Stimulated activated CD4-positive, alpha-beta T cell treated with anti-CD3 and anti-CD28 coated beads, TNF-alpha, amount 100 ng/mL, for 48 hours (primary cell): ENCODE data around the gene FYCO1.

Source experiments
- DNase-seq, 3 donors: peaks; one replicate each; pipeline ENCODE4 v3.0.0-alpha.2; 2020; ENCODE audit warnings: low read depth in 3 of 3

The FYCO1 gene

DNA sequence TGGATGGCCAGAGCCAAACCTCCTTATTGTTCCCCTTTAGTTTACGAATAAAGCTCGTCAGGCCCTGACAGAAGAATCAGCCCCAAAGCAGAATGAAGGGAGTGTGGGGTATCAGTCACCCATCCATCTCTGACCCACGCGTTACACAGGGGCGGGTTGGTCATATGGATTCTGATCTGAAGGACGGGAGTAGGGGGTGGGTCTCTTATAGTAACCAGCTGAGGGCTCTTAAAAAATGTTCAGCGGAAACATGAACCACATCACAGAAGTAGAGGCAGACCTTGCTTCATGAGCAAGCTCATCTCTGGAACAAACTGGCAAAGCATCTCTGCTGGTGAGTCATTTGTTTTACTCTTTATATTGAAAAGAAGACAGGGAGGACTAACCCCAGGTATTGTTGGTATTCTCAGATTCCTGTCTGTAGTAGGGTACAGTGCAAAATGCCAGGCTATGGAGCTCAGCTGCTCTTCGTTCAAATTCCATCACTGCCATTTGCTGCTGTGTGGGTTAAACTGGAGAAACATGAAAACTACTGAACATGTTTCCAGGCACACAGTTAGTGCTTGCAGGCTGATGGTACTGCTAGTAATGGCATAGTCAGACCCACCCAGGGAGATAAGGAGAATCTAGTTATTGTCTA is 52.3 kb downstream of the FYCO1 start, which contains the start of gene CXCR6:
Gene CXCR6 (plus strand): TSS at position 258 of the 640 bp plus-strand sequence. CDS start 3,018 bp downstream, outside the sequence.
- peak in 2 of 3 donors; percentile 15 to 32 for DNase-seq

DNA sequence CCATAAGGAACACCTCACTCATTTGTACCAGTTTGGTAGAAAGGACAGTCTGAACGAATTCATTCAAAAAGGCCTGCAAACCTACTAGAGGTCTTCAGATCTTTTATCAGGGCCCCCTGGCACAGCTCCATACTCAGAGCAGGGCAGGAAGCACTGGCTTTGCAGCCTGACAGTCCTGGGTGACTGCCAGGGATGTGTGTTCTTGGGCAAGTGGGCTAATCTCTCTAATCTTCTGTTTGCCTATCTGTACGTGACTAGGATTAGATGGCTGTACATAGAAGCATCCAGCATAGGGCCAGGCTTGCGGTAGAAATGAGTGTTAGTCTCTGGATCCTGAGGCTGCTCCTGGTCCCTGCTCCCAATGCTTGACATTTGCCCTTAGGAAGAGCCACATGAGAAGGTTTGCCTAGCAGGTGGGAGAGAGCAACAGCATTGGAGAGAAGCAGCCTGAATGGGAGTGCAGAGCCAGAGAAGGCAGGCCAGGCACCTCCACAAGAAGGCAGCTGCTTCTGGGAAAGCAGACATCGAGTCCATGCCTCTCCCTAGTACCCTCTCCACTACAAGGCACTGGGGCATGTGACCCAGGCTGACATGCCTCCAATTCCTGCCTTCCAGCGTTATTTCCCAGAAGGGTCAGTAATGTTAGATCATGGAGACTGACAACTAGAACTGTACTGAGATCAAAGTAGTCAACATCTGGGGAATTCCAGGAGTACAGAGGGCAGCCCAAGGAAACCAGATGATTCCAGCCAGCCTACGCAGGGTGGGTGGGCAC is 53.4 kb downstream of the FYCO1 start:
- DNase-seq, result no peak

DNA sequence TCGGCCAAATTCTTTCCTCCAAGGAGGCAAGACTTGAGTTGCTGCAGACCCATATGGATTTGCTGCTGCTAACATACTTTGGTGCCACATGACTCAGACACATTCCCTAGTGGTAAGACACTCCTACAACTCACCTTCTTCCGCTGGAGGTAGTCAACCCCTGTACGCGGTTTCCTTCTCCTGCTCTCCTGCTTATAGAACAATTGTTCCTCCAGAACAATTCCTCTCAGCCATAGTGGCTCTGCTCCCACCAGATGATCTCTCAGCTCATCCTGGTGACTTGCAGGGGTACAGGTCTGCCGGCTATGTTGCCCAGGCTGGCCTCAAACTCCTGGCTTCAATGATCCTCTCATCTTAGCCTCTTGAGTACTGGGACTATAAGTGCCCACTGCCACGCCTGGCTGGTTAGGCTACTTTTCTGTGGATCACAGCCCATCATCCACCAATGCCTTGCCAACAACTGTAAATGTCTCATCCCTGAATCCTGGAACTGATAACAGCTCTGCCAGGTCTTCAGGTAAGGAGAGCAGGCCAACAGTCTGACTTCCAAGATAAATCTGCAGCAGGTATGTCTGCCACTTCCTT is 54.8 kb downstream of the FYCO1 start:
- no peak for DNase-seq

DNA sequence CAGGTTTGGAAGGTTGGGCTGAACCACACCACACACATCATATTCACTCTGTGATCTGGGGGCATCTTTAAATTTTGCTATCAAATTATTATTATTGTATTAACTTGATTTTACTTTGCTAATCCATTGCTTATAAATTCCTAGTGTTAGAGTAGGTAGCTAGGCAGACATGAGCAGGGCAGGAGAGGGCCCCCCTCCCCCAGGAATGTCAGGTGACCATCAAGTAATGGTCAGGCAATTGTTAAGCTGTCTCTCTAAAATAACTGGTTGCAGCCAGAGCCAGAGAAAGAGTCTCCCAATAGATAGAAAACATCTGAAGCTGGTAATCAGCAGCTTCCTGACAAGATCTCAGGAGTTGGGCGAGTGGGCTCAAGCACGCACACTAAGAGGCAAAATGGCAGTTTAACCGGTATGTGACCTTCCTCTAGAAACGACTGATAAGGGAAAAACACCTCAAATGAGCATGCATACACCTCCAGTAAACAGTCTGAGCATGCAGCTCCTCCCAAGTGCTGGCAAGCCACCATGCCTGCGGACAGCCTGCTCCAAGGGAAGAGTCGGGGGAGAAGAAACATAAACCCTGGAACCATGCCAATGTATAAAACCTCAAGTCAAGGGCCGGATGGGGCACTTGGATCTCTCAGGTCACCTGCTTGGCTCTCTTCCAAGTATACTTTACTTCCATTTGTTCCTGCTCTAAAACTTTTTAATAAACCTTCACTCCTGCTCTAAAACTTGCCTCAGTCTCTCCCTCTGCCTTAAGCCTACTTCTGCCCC is 55.4 kb downstream of the FYCO1 start:
- no peak for DNase-seq

DNA sequence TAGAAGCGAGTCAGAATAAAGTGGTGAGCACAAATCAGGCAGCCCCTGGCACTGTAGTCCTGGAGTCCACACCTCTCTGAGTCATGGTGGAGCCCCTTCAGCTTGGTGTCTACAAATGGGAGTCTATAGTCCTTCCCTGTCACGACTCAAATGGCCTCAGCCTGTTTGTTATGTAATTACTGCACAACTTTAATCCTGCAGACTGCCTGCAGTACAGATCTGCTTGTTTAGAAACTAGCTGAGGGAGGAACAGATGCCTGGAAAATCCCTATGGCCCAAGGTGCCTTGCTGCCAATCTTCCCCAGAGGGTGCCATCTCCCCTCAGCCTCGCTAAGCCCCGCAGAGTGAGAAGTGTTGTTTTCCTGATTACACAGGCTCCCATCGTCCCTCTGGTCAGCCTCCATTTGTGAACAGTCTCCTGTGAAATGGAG is 56.3 kb downstream of the FYCO1 start:
- no peak for DNase-seq

DNA sequence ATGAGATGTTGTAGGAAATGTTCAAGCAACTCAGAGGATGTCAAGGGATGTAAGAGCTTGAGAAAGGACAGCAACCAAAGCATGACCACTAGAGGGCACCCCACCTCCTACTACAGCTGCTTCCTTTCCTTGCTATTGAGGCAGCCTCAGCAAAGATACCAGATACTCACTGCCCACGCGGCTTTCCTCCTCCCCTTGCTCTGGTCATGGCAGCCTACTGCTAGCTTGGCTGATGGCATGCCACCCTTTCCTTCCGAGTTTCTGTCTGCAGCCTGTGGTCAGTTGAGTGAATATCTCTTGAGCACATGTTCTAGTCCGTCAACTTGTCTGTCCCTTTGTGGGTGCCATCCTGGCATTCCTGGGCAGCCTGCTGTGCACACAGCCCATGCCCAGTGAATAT is 56.8 kb downstream of the FYCO1 start:
- peak; percentile 73 to 84 (median 80) for DNase-seq

DNA sequence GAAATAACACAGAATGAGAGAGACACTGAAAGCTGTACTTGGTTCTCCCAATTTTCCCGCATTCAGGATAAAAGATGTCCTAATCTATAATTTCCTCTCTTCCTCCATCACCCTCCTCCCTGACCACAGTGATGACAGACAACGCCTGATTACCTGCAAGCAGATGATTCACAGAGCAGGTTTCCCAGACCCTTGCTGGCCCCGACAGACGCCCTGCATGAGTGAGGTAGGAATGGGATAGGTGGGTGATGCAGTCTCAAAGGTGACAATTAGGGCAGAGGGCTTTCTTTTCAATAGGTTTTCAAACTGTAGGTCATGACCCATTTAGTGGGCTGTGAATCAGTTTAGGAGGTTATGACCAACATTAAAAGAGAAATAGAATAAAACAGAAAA is 57.6 kb downstream of the FYCO1 start:
- DNase-seq, result no peak

DNA sequence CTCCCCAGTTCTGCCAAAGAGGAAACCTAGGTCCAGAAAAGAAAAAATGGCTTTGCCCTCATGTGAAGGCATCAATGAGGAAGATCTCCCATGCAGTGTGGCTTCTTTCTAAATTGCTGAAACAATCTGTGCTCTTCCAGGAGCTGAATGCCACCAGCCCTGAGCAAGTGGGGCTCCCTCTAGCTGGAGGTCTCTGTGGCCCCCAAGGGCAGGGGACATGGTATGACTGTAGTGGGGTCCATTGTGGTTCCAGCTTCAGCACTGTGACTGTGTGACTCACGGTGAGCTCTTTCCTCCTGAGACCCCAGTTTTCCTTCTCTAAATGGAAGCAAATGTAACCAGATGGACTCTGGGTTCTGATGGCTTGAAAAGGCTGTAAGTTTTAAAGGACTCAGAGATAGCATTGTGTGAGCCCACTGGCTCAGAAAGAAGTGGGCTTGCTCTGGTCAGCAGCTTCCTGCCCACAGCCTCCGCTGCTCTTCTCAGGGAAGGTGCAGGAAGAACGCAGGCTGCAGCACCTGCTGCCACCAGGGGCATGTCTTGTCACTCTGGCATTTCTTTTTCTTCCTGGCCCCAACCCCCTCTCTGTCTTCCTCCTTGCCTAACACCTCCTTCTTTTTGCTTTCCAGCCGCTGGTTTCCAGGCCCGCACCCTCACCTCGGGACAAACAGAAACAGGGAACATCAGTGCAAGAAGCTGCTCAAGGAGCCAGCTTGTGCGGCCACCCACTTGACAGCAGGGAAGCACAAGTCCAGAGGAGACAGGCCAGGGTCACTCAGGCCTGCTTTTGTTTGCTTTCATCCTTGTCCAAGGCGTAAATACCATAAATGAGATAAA is 58.2 kb downstream of the FYCO1 start:
- no peak for DNase-seq

DNA sequence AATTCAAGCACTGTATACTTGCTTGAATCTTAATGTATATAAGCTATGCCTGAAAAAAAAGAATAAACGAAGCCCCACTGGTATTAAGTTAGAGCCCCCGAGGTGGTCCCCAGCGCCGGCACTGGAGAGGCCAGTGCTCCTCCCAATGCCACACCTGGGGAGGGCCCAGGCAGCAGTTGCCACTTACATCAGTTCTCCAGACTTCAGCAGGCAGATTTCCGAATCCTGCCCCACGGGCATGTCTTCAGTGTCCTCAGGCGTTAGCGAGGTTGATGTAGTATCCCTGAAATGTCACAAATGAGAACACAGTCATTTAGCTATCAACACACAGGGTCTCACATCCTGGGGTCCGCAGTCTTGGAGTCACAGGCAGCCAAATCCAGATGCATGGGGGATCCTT is 59.4 kb downstream of the FYCO1 start:
- DNase-seq, result no peak

DNA sequence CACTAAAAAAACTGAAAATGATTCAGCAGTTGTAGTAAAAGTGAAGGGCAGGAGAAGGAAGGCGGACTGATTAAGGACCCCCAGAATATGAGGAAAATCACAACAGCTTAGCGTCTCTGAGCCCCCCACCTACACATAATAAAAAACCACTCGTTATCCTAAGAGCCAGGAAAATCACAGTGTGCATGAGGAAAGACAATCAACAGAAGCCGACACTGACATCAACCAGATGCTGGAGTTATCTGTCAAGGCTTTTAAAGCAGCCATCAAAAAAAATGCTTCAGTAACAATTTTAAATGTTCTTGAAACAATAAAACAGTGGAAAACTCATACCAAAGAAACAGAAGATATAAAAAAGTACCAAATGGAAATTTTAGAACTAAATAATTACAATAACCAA is 62.0 kb downstream of the FYCO1 start:
- no peak for DNase-seq

DNA sequence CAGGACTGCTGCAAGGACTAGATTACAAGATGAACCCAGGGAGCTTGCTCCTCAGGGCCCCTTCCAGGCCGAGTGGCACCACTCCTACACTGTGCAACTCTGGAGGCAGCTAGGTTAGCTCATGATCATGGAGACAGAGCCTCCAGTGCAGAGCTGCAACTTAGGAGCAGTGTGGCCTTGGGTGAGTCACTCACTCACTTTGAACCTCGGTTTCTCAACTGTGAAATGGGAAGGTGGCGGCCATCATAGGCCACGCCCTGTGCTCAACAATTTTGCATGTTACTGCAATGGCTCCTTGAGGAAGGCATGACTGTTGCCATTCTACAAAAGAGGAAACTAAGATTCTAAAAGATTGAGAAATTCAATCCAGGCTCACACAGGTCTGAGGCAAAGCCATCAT is 63.5 kb downstream of the FYCO1 start:
- DNase-seq, result no peak

DNA sequence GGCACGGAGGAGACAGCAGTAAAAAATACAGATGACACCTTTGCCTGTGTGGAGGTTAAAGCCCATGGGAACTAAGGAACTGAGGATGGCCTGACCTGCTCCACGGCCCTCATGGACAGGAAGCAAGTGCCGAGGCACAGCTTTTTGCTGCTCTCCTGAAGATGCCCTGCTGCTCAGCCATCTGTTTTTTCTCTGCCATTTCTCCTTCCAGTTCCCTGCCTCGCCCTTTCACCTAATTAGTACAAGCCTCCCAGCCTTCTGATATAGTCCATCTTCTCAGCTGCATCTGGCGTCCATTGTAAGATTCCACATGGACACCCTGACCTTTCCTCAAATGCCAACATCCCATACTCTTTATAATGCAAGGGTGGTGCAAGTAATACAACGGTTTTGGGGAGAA is 64.1 kb downstream of the FYCO1 start:
- no peak for DNase-seq

DNA sequence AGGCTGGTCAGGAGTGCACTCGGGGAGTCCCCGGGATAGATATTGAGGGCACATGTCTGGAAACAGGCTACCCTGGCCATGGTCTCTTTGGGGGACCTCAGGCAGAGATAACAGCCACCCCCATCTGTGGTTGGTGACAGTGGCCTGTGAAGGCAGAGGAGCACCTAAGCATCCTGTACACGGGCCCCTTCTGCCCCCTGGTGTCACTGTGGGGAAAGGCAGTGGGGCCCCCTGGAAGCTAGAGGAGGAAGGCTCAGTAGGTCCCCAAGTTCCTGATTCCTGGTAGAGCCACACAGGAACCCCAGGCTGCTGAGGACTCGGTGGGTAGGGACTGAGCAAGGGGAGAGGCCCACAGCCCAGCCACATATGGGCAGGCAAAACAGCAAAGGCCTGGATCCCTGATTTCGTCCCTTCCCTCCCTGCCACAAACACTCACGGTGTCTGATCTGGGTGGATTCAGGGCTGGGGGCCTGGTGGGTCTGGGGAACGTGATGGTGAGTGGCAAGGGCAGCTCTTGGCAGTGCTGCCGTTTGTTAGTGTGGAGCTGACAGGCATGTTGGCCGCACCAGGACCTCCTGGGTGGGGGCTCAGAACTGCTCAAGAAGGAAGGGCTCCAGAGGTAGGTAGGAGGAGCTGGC is 66.5 kb downstream of the FYCO1 start:
- peak; percentile 31 to 53 (median 48) for DNase-seq

DNA sequence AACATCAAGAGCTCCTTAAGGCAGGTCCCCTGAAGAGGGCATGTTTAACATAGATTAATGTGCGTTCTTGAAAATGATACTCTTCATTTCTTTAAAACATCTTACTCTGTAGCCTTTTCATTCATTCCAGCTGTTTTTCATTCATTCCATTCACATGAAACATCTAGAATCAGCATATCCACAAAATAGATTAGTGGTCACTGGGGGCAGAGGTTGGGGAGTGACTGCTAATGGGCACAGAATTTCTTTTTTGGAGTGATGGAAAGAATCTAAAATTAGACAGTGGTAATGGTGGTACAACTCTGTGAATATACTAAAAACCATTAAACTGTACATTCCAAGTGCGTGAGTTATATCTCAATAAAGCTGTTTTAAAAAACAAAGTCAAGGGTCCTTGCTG is 67.7 kb downstream of the FYCO1 start:
- DNase-seq, result no peak

DNA sequence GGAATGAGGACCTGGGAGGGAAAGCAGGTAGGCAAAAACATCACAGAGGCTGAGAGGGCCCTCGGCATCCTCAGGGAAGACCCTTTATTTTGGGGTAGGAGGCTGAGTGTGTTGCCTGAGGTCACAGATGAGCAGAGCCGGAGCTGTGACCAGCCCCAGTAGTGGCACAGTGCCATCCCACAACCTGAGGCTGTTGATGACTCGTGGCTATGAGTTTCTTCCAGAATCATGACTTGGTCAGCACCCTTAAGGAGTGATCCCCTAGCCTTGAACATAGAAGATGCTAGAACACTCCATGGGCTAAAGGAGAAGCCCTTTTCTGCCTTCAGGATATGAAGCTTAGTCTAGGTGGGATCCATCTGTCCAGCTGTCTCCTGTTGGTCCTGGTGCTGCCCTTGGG is 71.9 kb downstream of the FYCO1 start:
- no peak for DNase-seq

DNA sequence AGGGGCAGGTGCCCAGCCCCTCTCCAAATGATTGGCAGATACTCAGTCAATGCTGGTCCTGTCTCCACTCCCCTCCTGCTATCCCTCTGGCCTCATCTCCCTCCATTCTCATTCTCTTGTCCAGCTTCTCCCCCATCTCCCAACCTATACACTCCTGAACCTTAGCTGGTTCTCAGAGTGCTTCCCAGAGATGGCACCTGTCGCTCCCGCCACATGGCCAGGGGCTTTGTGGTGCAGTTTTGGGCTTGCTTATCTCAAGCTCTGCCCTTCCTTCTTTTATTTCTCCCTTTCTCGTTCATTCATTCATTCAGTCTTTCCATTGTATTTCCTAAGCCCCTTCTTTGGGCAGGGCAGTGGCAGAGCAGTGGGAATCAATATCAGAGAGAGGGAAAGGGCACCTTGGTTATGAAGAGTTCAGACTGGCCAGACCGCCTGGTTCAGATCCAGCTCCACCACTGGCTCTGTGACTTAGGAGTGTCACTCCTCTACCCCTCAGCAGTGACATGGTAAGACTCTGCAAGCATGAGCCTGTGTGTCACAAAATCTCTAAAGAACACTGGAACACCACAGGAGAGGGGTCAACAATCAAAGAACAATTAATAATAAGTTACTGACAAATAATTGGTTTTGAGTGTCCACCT is 72.6 kb downstream of the FYCO1 start:
- DNase-seq, result no peak

DNA sequence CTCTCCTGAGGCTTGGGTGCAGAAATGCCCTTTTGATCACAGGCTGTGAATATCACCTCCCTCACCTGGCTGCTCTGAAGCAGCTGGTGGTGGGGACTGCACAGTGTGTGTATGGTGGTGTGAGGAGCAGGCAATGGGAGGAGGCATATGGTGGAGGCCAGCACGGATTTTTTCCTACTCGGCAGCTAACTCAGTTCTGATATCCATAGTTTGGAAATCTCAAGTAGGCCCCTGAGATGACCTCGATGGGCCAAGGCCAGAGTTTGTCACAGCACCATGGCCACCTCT is 73.6 kb downstream of the FYCO1 start:
- DNase-seq, result no peak

DNA sequence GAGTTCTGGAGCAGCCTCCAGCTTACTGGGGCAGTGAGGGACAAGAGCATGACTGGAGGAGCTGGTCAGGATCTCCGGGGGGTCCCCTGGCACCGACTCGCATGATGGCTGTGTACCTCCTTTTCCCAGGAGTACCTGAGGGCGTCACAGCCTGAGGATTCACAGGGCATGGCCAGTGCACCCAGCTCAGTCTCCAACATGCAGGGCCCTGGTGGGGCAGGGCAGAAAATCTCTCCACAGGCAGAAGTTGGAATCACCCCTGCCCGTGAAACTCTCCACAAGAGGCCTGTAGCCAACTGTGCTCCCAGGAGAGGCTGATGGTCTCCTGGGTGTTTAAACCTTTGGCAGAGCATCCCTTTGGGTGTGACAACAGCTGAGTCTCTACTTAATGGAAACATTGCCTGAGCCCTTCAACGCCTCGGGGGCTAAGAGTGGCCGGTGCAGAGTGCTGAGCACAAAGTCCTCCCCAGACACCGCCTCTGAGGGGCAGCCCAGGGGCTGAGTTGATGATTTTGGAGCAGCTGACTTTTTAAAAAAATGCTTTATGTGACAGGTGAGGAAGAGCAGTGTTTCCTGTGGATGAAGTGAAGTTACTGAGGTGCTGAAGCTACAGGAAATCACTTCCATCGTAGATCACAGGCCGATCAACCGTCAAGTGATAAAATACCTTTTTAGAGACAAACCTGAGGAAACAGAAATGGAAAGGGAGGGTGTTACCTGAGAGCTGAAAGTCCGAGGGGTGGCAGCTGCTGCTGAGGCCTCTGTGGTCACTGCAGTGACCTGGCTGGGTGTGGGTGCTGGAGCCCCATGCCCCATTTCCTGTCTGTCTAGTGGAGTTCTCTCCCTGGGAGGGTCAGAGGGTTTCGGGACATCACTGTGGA is 74.2 kb downstream of the FYCO1 start:
- DNase-seq, result no peak

DNA sequence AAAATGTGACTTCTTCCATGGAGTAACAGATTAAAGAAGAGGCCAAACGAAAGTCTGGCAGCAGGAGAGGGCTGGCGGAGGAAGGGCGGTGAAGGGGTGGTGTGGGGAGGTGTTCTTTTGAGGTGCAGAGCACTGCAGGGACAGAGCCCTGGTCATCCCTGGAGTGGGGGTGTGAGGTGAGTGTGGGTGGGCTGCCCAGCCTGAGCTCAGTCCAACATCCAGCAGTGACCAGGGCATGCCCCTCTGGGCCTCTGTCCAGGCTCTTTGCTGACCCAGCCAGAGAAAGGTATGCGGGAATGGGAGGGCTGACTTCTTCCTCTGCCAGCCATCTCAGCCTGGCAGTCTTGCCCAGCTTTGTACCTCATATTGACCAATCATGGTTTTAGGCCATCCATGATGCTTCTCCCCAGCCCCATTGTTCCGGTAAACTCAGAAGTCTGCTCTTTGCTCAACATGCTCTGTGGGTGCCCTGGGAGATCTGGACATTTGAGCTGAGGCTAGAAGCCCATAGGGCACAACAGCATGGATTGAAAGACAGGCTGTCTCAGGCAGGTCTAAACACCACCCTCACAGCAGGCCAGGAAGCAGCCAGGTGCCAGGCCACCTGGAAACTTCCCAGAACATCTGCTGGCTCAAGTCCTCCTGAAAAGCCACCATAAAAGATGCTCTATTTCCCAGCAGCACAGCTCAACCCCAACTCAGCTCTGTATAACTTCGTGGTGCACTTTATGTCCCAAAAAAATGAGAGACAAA is 78.3 kb downstream of the FYCO1 start:
- no peak for DNase-seq
